Measurements from ENCODE around the gene STN1.

Gene STN1

GRCh38 chr10:103834436-103835095, 83.4 kb downstream of the STN1 start:
- no peaks in the 10 kb centered on the region for H3K4me1 ChIP-seq (ENCODE audit: control insufficient read depth, insufficient read depth, low read length, poor library complexity, severe bottlenecking)
- no peaks in the 10 kb centered on the region for H3K36me3 ChIP-seq (ENCODE audit: control insufficient read depth, insufficient read depth, low read length)
- H3K27me3 ChIP-seq (replicated peaks; ENCODE audit: control insufficient read depth, insufficient read depth, low read length, poor library complexity, severe bottlenecking), result no peaks in the 10 kb centered on the region
- DNase-seq, result no peak
- H3K27ac ChIP-seq (ENCODE audit: insufficient read depth, low read length, poor library complexity, severe bottlenecking), result no peak overlapping the region
- no peaks in the 10 kb centered on the region for H3K9me3 ChIP-seq (ENCODE audit: control insufficient read depth, low read length)
- no peak overlapping the region for H3K4me3 ChIP-seq (ENCODE audit: insufficient read depth, low read depth, low read length, poor library complexity, severe bottlenecking)

- Histone ChIP-seq H3K4me1 (ENCODE audit: control insufficient read depth, insufficient read depth, low read length, poor library complexity, severe bottlenecking) (no peaks in the 10 kb centered on the region), H3K36me3 (ENCODE audit: control insufficient read depth, insufficient read depth, low read length) (no peaks in the 10 kb centered on the region), H3K27me3 (replicated peaks; ENCODE audit: control insufficient read depth, insufficient read depth, low read length, poor library complexity, severe bottlenecking) (no peaks in the 10 kb centered on the region), H3K27ac (ENCODE audit: insufficient read depth, low read length, poor library complexity, severe bottlenecking) (no peak overlapping the region), H3K4me3 (ENCODE audit: insufficient read depth, low read depth, low read length, poor library complexity, severe bottlenecking) (no peak overlapping the region), H3K9me3 (ENCODE audit: control insufficient read depth, low read length) (no peaks in the 10 kb centered on the region)
- no peak for DNase-seq
Observed at GRCh38 chr10:103833731-103834365, 84.1 kb downstream of the STN1 start.

- Histone ChIP-seq H3K4me3 (ENCODE audit: insufficient read depth, low read depth, low read length, poor library complexity, severe bottlenecking) (no peak overlapping the region), H3K27me3 (replicated peaks; ENCODE audit: control insufficient read depth, insufficient read depth, low read length, poor library complexity, severe bottlenecking) (no peaks in the 10 kb centered on the region), H3K9me3 (ENCODE audit: control insufficient read depth, low read length) (no peaks in the 10 kb centered on the region), H3K4me1 (ENCODE audit: control insufficient read depth, insufficient read depth, low read length, poor library complexity, severe bottlenecking) (no peaks in the 10 kb centered on the region), H3K36me3 (ENCODE audit: control insufficient read depth, insufficient read depth, low read length) (no peaks in the 10 kb centered on the region), H3K27ac (ENCODE audit: insufficient read depth, low read length, poor library complexity, severe bottlenecking) (no peak overlapping the region)
- DNase-seq, result no peak
Observed at GRCh38 chr10:103832806-103833205, 85.2 kb downstream of the STN1 start.
